Measurements from ENCODE around the gene ST6GAL1.

DNA sequence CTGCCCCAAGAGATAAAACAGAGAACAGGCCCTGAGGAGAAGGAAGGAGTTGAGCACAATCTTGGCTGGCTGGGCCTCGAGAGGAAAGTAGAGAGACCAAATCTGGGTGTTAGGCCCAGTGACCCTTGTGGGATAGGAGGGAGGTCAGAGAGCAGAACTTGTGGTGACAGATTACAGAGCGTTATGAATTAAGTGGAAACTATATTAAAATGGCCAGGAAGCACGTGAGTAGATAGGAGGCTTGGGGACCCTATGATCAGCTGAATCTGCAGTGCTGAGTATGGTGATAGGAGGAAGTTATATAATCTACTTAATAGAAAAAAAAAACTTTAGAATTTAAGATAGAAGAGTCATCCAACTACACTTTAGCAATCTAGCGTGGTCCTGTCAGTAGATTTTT, 30.0 kb downstream of the ST6GAL1 start:
- TF ChIP-seq YY1 (IDR thresholded peaks at IDR 0.05; ENCODE audit: insufficient read depth, insufficient read length) (no peak), ZNF274 (IDR thresholded peaks at IDR 0.05; ENCODE audit: low read depth, low read length) (no peak)
